ENCODE measurements around the gene NFU1.

NFU1 gene

GRCh38 chr2:69456950-69457445 lies 19.8 kb upstream of the NFU1 start:
- no peak for TF ChIP-seq CTCF (IDR thresholded peaks at IDR 0.05; ENCODE audit: unreplicated experiment in 3 of 3)
- Mint-ChIP-seq H3K4me1 (no peaks in the 10 kb centered on the region), H3K27ac (no peak overlapping the region), H3K27me3 (ENCODE audit: low read depth) (no peaks in the 10 kb centered on the region), H3K4me3 (no peak overlapping the region), H3K9me3 (no peaks in the 10 kb centered on the region), H3K36me3 (ENCODE audit: low read depth) (peaks cover 8% of the 10 kb centered on the region)

- Mint-ChIP-seq H3K4me3 (no peak overlapping the region), H3K27ac (no peak overlapping the region), H3K9me3 (no peaks in the 10 kb centered on the region), H3K27me3 (ENCODE audit: low read depth) (no peaks in the 10 kb centered on the region), H3K4me1 (no peaks in the 10 kb centered on the region), H3K36me3 (ENCODE audit: low read depth) (peaks cover 4% of the 10 kb centered on the region)
- no peak for TF ChIP-seq CTCF (IDR thresholded peaks at IDR 0.05; ENCODE audit: unreplicated experiment in 3 of 3)
Observed at GRCh38 chr2:69456154-69456553, 18.9 kb upstream of the NFU1 start.

- Mint-ChIP-seq H3K36me3 (ENCODE audit: low read depth) (peaks cover 2% of the 10 kb centered on the region), H3K4me1 (no peaks in the 10 kb centered on the region), H3K9me3 (no peaks in the 10 kb centered on the region), H3K27me3 (ENCODE audit: low read depth) (no peaks in the 10 kb centered on the region), H3K4me3 (no peak overlapping the region), H3K27ac (no peak overlapping the region)
- no peak for TF ChIP-seq CTCF (IDR thresholded peaks at IDR 0.05; ENCODE audit: unreplicated experiment in 3 of 3)
Observed at GRCh38 chr2:69454976-69455375, 17.7 kb upstream of the NFU1 start.

- no peak overlapping the region for H3K27ac Mint-ChIP-seq
- H3K36me3 Mint-ChIP-seq (ENCODE audit: low read depth) = no peaks in the 10 kb centered on the region
- no peaks in the 10 kb centered on the region for H3K4me1 Mint-ChIP-seq
- no peaks in the 10 kb centered on the region for H3K9me3 Mint-ChIP-seq
- H3K27me3 Mint-ChIP-seq (ENCODE audit: low read depth) = no peaks in the 10 kb centered on the region
- no peak overlapping the region for H3K4me3 Mint-ChIP-seq
- TF ChIP-seq CTCF (IDR thresholded peaks at IDR 0.05; ENCODE audit: unreplicated experiment in 3 of 3) = no peak
Observed at GRCh38 chr2:69453475-69454129, 16.4 kb upstream of the NFU1 start.

GRCh38 chr2:69452687-69453086 lies 15.5 kb upstream of the NFU1 start:
- Mint-ChIP-seq H3K36me3 (ENCODE audit: low read depth) (no peaks in the 10 kb centered on the region), H3K4me3 (no peak overlapping the region), H3K27me3 (ENCODE audit: low read depth) (no peaks in the 10 kb centered on the region), H3K27ac (no peak overlapping the region), H3K9me3 (no peaks in the 10 kb centered on the region), H3K4me1 (no peaks in the 10 kb centered on the region)
- no peak for TF ChIP-seq CTCF (IDR thresholded peaks at IDR 0.05; ENCODE audit: unreplicated experiment in 3 of 3)

GRCh38 chr2:69450735-69451416 lies 13.6 kb upstream of the NFU1 start:
- Mint-ChIP-seq H3K36me3 (ENCODE audit: low read depth) (no peaks in the 10 kb centered on the region), H3K4me1 (no peaks in the 10 kb centered on the region), H3K4me3 (no peak overlapping the region), H3K9me3 (no peaks in the 10 kb centered on the region), H3K27ac (no peak overlapping the region), H3K27me3 (ENCODE audit: low read depth) (no peaks in the 10 kb centered on the region)
- TF ChIP-seq CTCF (IDR thresholded peaks at IDR 0.05; ENCODE audit: unreplicated experiment in 3 of 3) = no peak
